Esophagus muscularis mucosa (tissue), 4 donors: ENCODE measurements around the gene AZU1. TPM values are rescaled to one million over a fixed set of nuclear protein-coding genes. Genes with fewer than 3 reads are reported as not detected.

Experiments
- DNase-seq: peaks from one replicate; pipeline ENCODE4 v3.0.0-alpha.2; 2017; ENCODE audit errors: extremely low spot score
- H3K27ac ChIP-seq, 4 donors: fragments of 200-600 bp; sonication (generic); replicated peaks in 1 of 4; 1 replicate in 3 of 4; 2 replicates in 1 of 4; pipeline ENCODE4 v1.5.1; 2016 to 2019; ENCODE audit warnings: mild to moderate bottlenecking in 1 of 4
- H3K27me3 ChIP-seq, 4 donors: fragments of 200-600 bp; sonication (generic); one replicate each; pipeline versions ENCODE4 v1.5.1 to v1.6.0; 2016 to 2019
- H3K36me3 ChIP-seq, 4 donors: fragments of 200-600 bp; sonication (generic); one replicate each; pipeline ENCODE4 v1.5.1; 2016 to 2019
- H3K4me1 ChIP-seq, 4 donors: fragments of 200-600 bp; sonication (generic); one replicate each; pipeline ENCODE4 v1.5.1; 2016 to 2019
- H3K4me3 ChIP-seq, 4 donors: fragments of 200-600 bp; sonication (generic); 1 replicate in 2 of 4; 2 replicates in 2 of 4; pipeline ENCODE4 v1.5.1; 2016 to 2019; ENCODE audit warnings: mild to moderate bottlenecking in 4 of 4, moderate library complexity in 1 of 4
- H3K9me3 ChIP-seq, 4 donors: fragments of 200-600 bp; sonication (generic); 1 replicate in 3 of 4; 2 replicates in 1 of 4; pipeline ENCODE4 v1.5.1; 2016 to 2019
- EP300 ChIP-seq: sonication (generic); formaldehyde crosslinking; IDR thresholded peaks from one replicate; pipeline ENCODE4 v1.6.1; 2017; ENCODE audit warnings: antibody characterized with exemption
- POLR2A ChIP-seq: fragments of 450-650 bp; IDR thresholded peaks from one replicate; pipeline ENCODE4 v1.6.1; 2017; ENCODE audit warnings: antibody characterized with exemption, moderate library complexity, mild to moderate bottlenecking, low read depth
- POLR2AphosphoS5 ChIP-seq, 2 donors: sonication (generic); formaldehyde crosslinking; IDR thresholded peaks; one replicate each; pipeline ENCODE4 v1.6.1; 2017; ENCODE audit warnings: antibody characterized with exemption in 2 of 2
- WGBS: methylation state at CpG from one replicate; pipeline ENCODE4 v1.1.5; 2018; 5-methylcytosine and 5-hydroxymethylcytosine counted together
- intact Hi-C: fragments of 100-400 bp; cut with DNase I; formaldehyde crosslinking; loops from one replicate; pipeline ENCODE4 v1.15.1; 2023
- total RNA-seq, 4 donors: library from RNA; depleted of rRNA; stranded (reverse); fragments of >200 nt; gene quantifications; one replicate each; pipeline versions ENCODE4 v1.1.0 to v1.2.1, GENCODE V29; 2016
- TF ChIP-seq, protein P1 (sequence below), 3 experiments: fragments of 200-600 bp in 2 of 3; fragments of 450-650 bp in 1 of 3; sonication (generic) in 2 of 3; IDR thresholded peaks; one replicate each; pipeline ENCODE4 v1.5.1; 2017 to 2019; ENCODE audit warnings: antibody characterized with exemption in 3 of 3, mild to moderate bottlenecking in 2 of 3, moderate library complexity in 1 of 3

Gene AZU1
- total RNA-seq, 4 donors from 2014 or later, result 0.40 to 1.3 TPM; not detected in 2

GRCh38 chr19:863315-863620 lies 35.6 kb downstream of the AZU1 start:
- Histone ChIP-seq H3K27me3 (peaks cover 0 to 51% (median 28%) of the 10 kb centered on the region in 4 donors), H3K4me3 (peak overlapping the region in 2 of 4 donors; percentile 19 to 23), H3K36me3 (peaks cover 6 to 11% (median 11%) of the 10 kb centered on the region in 4 donors), H3K27ac (peak overlapping the region in 2 of 4 donors; percentile 26 to 36), H3K4me1 (peaks cover 16 to 47% (median 46%) of the 10 kb centered on the region in 4 donors), H3K9me3 (no peaks in the 10 kb centered on the region)
- intact Hi-C loops, result loop anchor here (5.0 to 10.0 kb wide), 3 partner anchors 58 to 196 kb away; partner anchors contain the start of gene WDR18
- TF ChIP-seq, protein P1, sequence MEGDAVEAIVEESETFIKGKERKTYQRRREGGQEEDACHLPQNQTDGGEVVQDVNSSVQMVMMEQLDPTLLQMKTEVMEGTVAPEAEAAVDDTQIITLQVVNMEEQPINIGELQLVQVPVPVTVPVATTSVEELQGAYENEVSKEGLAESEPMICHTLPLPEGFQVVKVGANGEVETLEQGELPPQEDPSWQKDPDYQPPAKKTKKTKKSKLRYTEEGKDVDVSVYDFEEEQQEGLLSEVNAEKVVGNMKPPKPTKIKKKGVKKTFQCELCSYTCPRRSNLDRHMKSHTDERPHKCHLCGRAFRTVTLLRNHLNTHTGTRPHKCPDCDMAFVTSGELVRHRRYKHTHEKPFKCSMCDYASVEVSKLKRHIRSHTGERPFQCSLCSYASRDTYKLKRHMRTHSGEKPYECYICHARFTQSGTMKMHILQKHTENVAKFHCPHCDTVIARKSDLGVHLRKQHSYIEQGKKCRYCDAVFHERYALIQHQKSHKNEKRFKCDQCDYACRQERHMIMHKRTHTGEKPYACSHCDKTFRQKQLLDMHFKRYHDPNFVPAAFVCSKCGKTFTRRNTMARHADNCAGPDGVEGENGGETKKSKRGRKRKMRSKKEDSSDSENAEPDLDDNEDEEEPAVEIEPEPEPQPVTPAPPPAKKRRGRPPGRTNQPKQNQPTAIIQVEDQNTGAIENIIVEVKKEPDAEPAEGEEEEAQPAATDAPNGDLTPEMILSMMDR (IDR thresholded peaks at IDR 0.05), result no peak
- TF ChIP-seq EP300, result no peak
- no peak for TF ChIP-seq POLR2AphosphoS5 (IDR thresholded peaks at IDR 0.05)
- TF ChIP-seq POLR2A, result no peak
- no peak for DNase-seq
- WGBS, result 68% methylated on average over 7 of the region's 7 CpGs

GRCh38 chr19:866769-867300 lies 39.2 kb downstream of the AZU1 start:
- peaks cover 20 to 52% (median 47%) of the 10 kb centered on the region in 4 donors for H3K4me1 ChIP-seq
- no peak overlapping the region for H3K27ac ChIP-seq
- WGBS, result 83% methylated on average over 30 of the region's 38 CpGs
- peaks cover 6 to 44% (median 39%) of the 10 kb centered on the region in 4 donors for H3K36me3 ChIP-seq
- no peak overlapping the region for H3K4me3 ChIP-seq
- intact Hi-C loops, result loop anchor here (10.0 kb wide), 1 partner anchor 62 kb away; no protein-coding TSS in a partner anchor
- TF ChIP-seq POLR2A, result no peak
- TF ChIP-seq, protein P1 (IDR thresholded peaks at IDR 0.05), result no peak
- no peak for TF ChIP-seq EP300
- no peak for TF ChIP-seq POLR2AphosphoS5 (IDR thresholded peaks at IDR 0.05)
- DNase-seq, result no peak
- H3K27me3 ChIP-seq, result peaks cover 0 to 15% (median 2%) of the 10 kb centered on the region in 4 donors
- H3K9me3 ChIP-seq, result no peaks in the 10 kb centered on the region

DNA sequence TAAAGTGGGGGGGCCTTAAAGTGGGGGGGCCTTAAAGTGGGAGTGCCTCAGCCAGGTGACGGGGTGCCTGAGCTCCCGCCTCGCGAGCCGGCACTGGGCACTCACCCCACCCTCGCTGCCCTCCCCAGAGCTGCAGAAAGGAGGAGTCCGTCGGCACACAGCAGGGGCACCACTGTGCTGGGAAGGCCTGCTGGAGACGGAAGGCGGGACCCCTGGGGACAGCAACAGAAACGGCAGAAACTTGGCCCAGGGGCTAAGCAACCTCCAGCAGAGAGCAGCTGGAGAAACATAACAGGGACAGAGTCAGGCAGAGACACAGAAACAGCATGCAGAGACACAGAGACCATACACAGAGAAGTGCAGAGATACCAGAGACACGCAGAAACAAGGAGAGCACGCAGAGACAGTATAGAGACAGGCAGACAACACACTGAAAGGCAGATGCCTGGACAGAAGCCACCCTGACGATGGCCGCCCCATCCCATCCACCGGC lies 39.7 kb downstream of the AZU1 start:
- H3K4me3 ChIP-seq, result no peak overlapping the region
- no peaks in the 10 kb centered on the region for H3K9me3 ChIP-seq
- peaks cover 24 to 52% (median 47%) of the 10 kb centered on the region in 4 donors for H3K4me1 ChIP-seq
- H3K27me3 ChIP-seq, result peaks cover 0 to 10% (median 0%) of the 10 kb centered on the region in 4 donors
- no peak overlapping the region for H3K27ac ChIP-seq
- no peak for DNase-seq
- H3K36me3 ChIP-seq, result peaks cover 6 to 49% (median 42%) of the 10 kb centered on the region in 4 donors
- 85% methylated on average over 8 of the region's 16 CpGs for WGBS
- TF ChIP-seq EP300, result no peak
- no peak for TF ChIP-seq POLR2AphosphoS5 (IDR thresholded peaks at IDR 0.05)
- TF ChIP-seq, protein P1 (IDR thresholded peaks at IDR 0.05), result no peak
- no peak for TF ChIP-seq POLR2A
- intact Hi-C loops, result loop anchor here (10.0 kb wide), 1 partner anchor 63 kb away; no protein-coding TSS in a partner anchor

- H3K4me1 ChIP-seq, result peaks cover 22 to 50% (median 46%) of the 10 kb centered on the region in 4 donors
- intact Hi-C loops, result loop anchor here (10.0 kb wide), 1 partner anchor 63 kb away; no protein-coding TSS in a partner anchor
- peaks cover 0 to 4% (median 0%) of the 10 kb centered on the region in 4 donors for H3K27me3 ChIP-seq
- H3K36me3 ChIP-seq, result peaks cover 6 to 53% (median 44%) of the 10 kb centered on the region in 4 donors
- no peaks in the 10 kb centered on the region for H3K9me3 ChIP-seq
- no peak for TF ChIP-seq POLR2AphosphoS5 (IDR thresholded peaks at IDR 0.05)
- no peak for TF ChIP-seq POLR2A
- TF ChIP-seq, protein P1 (IDR thresholded peaks at IDR 0.05), result no peak
- no peak for TF ChIP-seq EP300
- WGBS, result 91% methylated on average over 11 of the region's 39 CpGs
- DNase-seq, result no peak
- peak overlapping the region in 3 of 4 donors; percentile 76 to 86 (median 82) for H3K27ac ChIP-seq
- H3K4me3 ChIP-seq, result no peak overlapping the region
Measured at GRCh38 chr19:867855-868457, 40.3 kb downstream of the AZU1 start.
